B cell (primary cell): Measurements from ENCODE around the gene HSD11B1.

Experiments used
- CTCF ChIP-seq: fragments of 200-600 bp; IDR thresholded peaks from one replicate; pipeline ENCODE4 v1.8.0; 2022; ENCODE audit warnings: antibody characterized with exemption, mild to moderate bottlenecking
- EZH2 ChIP-seq: IDR thresholded peaks from 2 replicates; pipeline ENCODE4 v1.6.1; 2012; ENCODE audit warnings: borderline replicate concordance, low read depth, mild to moderate bottlenecking, moderate library complexity, low read length; ENCODE audit not compliant: insufficient read depth, poor library complexity, severe bottlenecking

- TF ChIP-seq CTCF: no peak
- TF ChIP-seq EZH2: no peak
Observed at GRCh38 chr1:209783386-209783785, 78.7 kb downstream of the HSD11B1 start.
